Fibroblast of lung (primary cell): ENCODE results near the gene EYA3.
A peak's percentile ranks its signal among the peaks of the same experiment; 100 is the strongest.

ENCODE experiments used
- EZH2 ChIP-seq: IDR thresholded peaks from 2 replicates; pipeline ENCODE4 v1.5.1; 2012; ENCODE audit warnings: low read length, control low read depth, mild to moderate bottlenecking; ENCODE audit errors: missing control alignments
- TF ChIP-seq, protein P1 (sequence below), 2 donors: IDR thresholded peaks in 1 of 2; conservative IDR thresholded peaks in 1 of 2; 1 replicate in 1 of 2; 2 replicates in 1 of 2; pipeline ENCODE4 v1.5.1; 2011 to 2012; ENCODE audit warnings: low read length in 2 of 2, control low read depth in 1 of 2, inconsistent platforms in 1 of 2, low read depth in 1 of 2, mild to moderate bottlenecking in 1 of 2

DNA sequence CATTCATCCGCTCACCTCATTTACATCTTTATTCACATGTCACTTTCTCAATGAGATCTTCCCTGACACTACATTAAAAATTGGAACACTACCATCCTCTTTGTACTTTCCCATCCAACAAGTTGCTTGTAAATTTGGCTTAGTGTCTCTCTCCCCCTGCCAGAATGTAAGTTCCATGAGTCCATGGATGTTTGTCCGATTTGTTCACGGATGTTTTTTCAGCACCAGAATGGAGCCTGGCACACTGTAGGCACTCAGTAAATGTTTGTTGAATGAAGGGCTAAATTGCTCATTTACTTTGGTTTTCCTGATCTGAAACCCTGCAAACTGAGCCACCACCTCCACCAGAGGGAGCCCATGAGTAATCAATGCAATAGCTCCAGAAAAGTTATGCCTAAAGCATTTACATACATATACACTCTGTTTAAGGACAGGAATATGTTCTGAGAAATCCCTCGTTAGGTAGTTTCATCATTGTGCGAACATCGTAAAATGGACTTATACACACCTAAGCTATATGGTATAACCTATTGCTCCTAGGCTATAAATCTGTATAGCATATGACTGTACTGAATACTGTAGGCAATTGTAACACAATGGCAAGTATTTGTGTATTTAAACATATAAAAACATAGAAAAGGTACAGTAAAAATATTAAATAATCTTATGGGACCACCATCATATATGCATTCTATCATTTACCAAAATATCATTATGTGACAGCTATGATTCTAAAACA, 2.8 kb upstream of the EYA3 start:
- TF ChIP-seq, protein P1, sequence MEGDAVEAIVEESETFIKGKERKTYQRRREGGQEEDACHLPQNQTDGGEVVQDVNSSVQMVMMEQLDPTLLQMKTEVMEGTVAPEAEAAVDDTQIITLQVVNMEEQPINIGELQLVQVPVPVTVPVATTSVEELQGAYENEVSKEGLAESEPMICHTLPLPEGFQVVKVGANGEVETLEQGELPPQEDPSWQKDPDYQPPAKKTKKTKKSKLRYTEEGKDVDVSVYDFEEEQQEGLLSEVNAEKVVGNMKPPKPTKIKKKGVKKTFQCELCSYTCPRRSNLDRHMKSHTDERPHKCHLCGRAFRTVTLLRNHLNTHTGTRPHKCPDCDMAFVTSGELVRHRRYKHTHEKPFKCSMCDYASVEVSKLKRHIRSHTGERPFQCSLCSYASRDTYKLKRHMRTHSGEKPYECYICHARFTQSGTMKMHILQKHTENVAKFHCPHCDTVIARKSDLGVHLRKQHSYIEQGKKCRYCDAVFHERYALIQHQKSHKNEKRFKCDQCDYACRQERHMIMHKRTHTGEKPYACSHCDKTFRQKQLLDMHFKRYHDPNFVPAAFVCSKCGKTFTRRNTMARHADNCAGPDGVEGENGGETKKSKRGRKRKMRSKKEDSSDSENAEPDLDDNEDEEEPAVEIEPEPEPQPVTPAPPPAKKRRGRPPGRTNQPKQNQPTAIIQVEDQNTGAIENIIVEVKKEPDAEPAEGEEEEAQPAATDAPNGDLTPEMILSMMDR (conservative IDR thresholded peaks at IDR 0.05 in 1 of 2, IDR thresholded peaks at IDR 0.05 in 1 of 2; ENCODE audit: low read depth in 1 of 2, low read length in 2 of 2): peak; percentile 91 to 94
- TF ChIP-seq EZH2: no peak
